Transverse colon (tissue), 4 donors: ENCODE results near the gene DCT. TPM values are rescaled to one million over a fixed set of nuclear protein-coding genes. Genes with fewer than 3 reads are reported as not detected.

Source experiments
- DNase-seq: peaks from one replicate; pipeline ENCODE4 v3.0.0-alpha.2; 2019
- H3K27ac ChIP-seq, 4 donors: fragments of 200-600 bp; sonication (generic); 2 replicates each; pipeline ENCODE4 v1.5.1; 2016 to 2018; ENCODE audit warnings: inconsistent platforms in 4 of 4
- H3K27me3 ChIP-seq: fragments of 200-600 bp; sonication (generic); 2 replicates; pipeline ENCODE4 v1.5.1; 2017; ENCODE audit warnings: inconsistent platforms
- H3K36me3 ChIP-seq, 4 donors: fragments of 200-600 bp; sonication (generic); 2 replicates each; pipeline ENCODE4 v1.5.1; 2017 to 2019; ENCODE audit warnings: inconsistent platforms in 4 of 4
- H3K4me1 ChIP-seq, 4 donors: fragments of 200-600 bp; sonication (generic); 2 replicates each; pipeline ENCODE4 v1.5.1; 2017 to 2020; ENCODE audit warnings: inconsistent platforms in 4 of 4
- H3K4me3 ChIP-seq, 4 donors: fragments of 200-600 bp; sonication (generic); 1 replicate in 1 of 4; 2 replicates in 3 of 4; pipeline versions ENCODE4 v1.5.1 to v1.6.1; 2017 to 2019; ENCODE audit warnings: inconsistent platforms in 4 of 4
- H3K9me3 ChIP-seq, 2 donors: fragments of 200-600 bp; sonication (generic); 2 replicates each; pipeline ENCODE4 v1.5.1; 2017 to 2019; ENCODE audit warnings: inconsistent platforms in 2 of 2
- EP300 ChIP-seq: sonication (generic); formaldehyde crosslinking; IDR thresholded peaks from one replicate; pipeline ENCODE4 v1.6.1; 2017; ENCODE audit warnings: antibody characterized with exemption, low read depth
- POLR2A ChIP-seq: fragments of 450-650 bp; IDR thresholded peaks from one replicate; pipeline ENCODE4 v1.6.1; 2016; ENCODE audit warnings: antibody characterized with exemption, mild to moderate bottlenecking, moderate library complexity
- POLR2AphosphoS5 ChIP-seq, 3 donors: sonication (generic); formaldehyde crosslinking; IDR thresholded peaks; one replicate each; pipeline ENCODE4 v1.6.1; 2016; ENCODE audit warnings: antibody characterized with exemption in 3 of 3
- whole genome bisulfite sequencing, 2 donors: methylation state at CpG; one replicate each; pipeline ENCODE4 v1.1.5; 2018; ENCODE audit warnings: low coverage in 1 of 2; 5-methylcytosine and 5-hydroxymethylcytosine counted together
- in situ Hi-C, 4 donors: fragments of 200-750 bp; cut with MboI; loops; one replicate each; pipeline versions ENCODE4 v1.15.0 to v1.15.1; 2017; ENCODE audit warnings: low sequenced_read_pairs in 3 of 4, low pct_ligation_motif_present in 1 of 4, low pct_unique_long_range_greater_than_20kb in 1 of 4
- intact Hi-C: fragments of 100-400 bp; cut with DNase I; formaldehyde crosslinking; loops from one replicate; pipeline ENCODE4 v1.15.1; 2023; ENCODE audit warnings: low total_unique reads
- total RNA-seq, 4 donors: library from RNA; depleted of rRNA; stranded (reverse); fragments of >200 nt; gene quantifications; one replicate each; pipeline ENCODE4 v1.1.0, GENCODE V29; 2016
- TF ChIP-seq, protein P1 (sequence below), 5 experiments: fragments of 200-600 bp in 3 of 5; fragments of 450-650 bp in 2 of 5; sonication (generic) in 3 of 5; IDR thresholded peaks; 1 replicate in 2 of 5; 2 replicates in 3 of 5; pipeline ENCODE4 v1.5.1; 2016 to 2017; ENCODE audit warnings: antibody characterized with exemption in 5 of 5, inconsistent platforms in 3 of 5, mild to moderate bottlenecking in 2 of 5, moderate library complexity in 1 of 5

The DCT gene
- total RNA-seq, 4 donors from 2014 or later, result not detected

DNA sequence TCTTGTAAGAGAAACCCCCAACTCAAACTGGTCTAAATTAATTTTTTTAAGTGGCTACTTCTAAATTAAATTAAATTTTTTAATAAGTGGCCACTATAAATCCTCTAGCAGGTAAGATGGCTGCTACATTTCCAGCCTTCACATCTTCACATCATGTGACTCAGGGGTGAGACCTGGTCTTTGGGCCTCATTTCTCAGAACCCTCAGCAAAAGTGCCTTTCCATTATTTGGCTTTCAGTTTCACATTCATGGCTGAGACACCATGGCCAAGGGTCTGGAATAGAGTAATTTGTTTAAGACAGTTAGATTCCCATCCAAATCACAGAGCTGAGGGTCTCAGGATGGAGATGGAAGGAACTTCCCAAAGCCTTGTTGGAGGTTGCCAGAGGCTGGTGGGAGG, 47.5 kb downstream of the DCT start:
- intact Hi-C loops, result loop anchor here (5.0 kb wide), 1 partner anchor 185 kb away; no protein-coding TSS in a partner anchor
- no peak for DNase-seq
- Histone ChIP-seq H3K27ac (no peak overlapping the region), H3K9me3 (no peaks in the 10 kb centered on the region), H3K4me1 (peaks cover 0 to 9% (median 0%) of the 10 kb centered on the region in 4 donors), H3K4me3 (no peak overlapping the region), H3K27me3 (no peaks in the 10 kb centered on the region), H3K36me3 (no peaks in the 10 kb centered on the region)
- in situ Hi-C loops, result loop anchor here in 3 of 4 donors (10.0 kb wide), 1 partner anchor 183 kb away; no protein-coding TSS in a partner anchor
- no peak for TF ChIP-seq POLR2A
- TF ChIP-seq EP300, result no peak
- TF ChIP-seq, protein P1, sequence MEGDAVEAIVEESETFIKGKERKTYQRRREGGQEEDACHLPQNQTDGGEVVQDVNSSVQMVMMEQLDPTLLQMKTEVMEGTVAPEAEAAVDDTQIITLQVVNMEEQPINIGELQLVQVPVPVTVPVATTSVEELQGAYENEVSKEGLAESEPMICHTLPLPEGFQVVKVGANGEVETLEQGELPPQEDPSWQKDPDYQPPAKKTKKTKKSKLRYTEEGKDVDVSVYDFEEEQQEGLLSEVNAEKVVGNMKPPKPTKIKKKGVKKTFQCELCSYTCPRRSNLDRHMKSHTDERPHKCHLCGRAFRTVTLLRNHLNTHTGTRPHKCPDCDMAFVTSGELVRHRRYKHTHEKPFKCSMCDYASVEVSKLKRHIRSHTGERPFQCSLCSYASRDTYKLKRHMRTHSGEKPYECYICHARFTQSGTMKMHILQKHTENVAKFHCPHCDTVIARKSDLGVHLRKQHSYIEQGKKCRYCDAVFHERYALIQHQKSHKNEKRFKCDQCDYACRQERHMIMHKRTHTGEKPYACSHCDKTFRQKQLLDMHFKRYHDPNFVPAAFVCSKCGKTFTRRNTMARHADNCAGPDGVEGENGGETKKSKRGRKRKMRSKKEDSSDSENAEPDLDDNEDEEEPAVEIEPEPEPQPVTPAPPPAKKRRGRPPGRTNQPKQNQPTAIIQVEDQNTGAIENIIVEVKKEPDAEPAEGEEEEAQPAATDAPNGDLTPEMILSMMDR (IDR thresholded peaks at IDR 0.05), result no peak
- no peak for TF ChIP-seq POLR2AphosphoS5 (IDR thresholded peaks at IDR 0.05)

DNA sequence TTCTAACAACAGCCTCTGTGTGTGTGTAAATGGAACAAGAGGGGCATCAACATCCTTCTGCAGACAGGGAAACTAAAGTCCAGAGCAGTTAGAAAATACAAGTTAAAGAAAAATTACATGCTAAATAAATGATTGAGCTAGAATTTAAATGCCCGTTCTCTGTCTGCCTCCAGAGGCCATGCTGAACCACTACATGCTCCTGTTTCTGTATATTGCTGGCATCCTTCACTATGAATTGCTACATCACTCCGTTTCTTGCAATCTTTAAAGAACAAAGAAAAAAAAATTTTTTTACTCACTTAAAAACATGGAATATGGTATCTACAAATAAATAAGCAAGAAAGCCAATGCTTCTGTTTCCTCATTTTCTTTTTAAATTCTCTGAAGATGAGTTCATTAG, 47.9 kb downstream of the DCT start:
- Histone ChIP-seq H3K4me1 (peaks cover 0 to 9% (median 0%) of the 10 kb centered on the region in 4 donors), H3K27me3 (no peaks in the 10 kb centered on the region), H3K4me3 (no peak overlapping the region), H3K36me3 (no peaks in the 10 kb centered on the region), H3K9me3 (no peaks in the 10 kb centered on the region), H3K27ac (no peak overlapping the region)
- intact Hi-C loops (loop anchor here (5.0 kb wide), 1 partner anchor 186 kb away; no protein-coding TSS in a partner anchor), in situ Hi-C loops (loop anchor here in 3 of 4 donors (10.0 kb wide), 1 partner anchor 183 kb away; no protein-coding TSS in a partner anchor)
- WGBS, 2 donors, result 77 to 86% methylated on average over 2 of the region's 2 CpGs
- no peak for DNase-seq
- TF ChIP-seq, protein P1 (IDR thresholded peaks at IDR 0.05), result no peak
- no peak for TF ChIP-seq POLR2AphosphoS5 (IDR thresholded peaks at IDR 0.05)
- no peak for TF ChIP-seq POLR2A
- no peak for TF ChIP-seq EP300

GRCh38 chr13:94427313-94427953, 52.0 kb downstream of the DCT start:
- in situ Hi-C loops, result no loop called here
- no peak overlapping the region for H3K27ac ChIP-seq
- H3K36me3 ChIP-seq, result no peaks in the 10 kb centered on the region
- H3K27me3 ChIP-seq, result no peaks in the 10 kb centered on the region
- TF ChIP-seq POLR2AphosphoS5 (IDR thresholded peaks at IDR 0.05) (no peak), EP300 (no peak)
- no peaks in the 10 kb centered on the region for H3K4me1 ChIP-seq
- no peaks in the 10 kb centered on the region for H3K9me3 ChIP-seq
- intact Hi-C loops, result no loop called here
- WGBS, 2 donors, result 42 to 61% methylated on average over 2 to 5 of the region's 5 CpGs
- no peak for DNase-seq
- no peak overlapping the region for H3K4me3 ChIP-seq

GRCh38 chr13:94419925-94420305, 59.6 kb downstream of the DCT start:
- no peak for TF ChIP-seq POLR2A
- TF ChIP-seq EP300, result no peak
- TF ChIP-seq POLR2AphosphoS5 (IDR thresholded peaks at IDR 0.05), result no peak
- TF ChIP-seq, protein P1 (IDR thresholded peaks at IDR 0.05), result no peak
- in situ Hi-C loops (no loop called here), intact Hi-C loops (no loop called here)

More at GRCh38 chr13:94419925-94420305, 59.6 kb downstream of the DCT start:
- no peaks in the 10 kb centered on the region for H3K27me3 ChIP-seq
- H3K27ac ChIP-seq, result no peak overlapping the region
- H3K36me3 ChIP-seq, result no peaks in the 10 kb centered on the region
- no peak for DNase-seq
- WGBS, 2 donors, result 20 to 33% methylated on average over 1 of the region's 1 CpG
- no peak overlapping the region for H3K4me3 ChIP-seq
- H3K4me1 ChIP-seq, result peaks cover 0 to 4% (median 0%) of the 10 kb centered on the region in 4 donors
- no peaks in the 10 kb centered on the region for H3K9me3 ChIP-seq
